ENCODE results near the gene BMPER. TPM values are rescaled to one million over a fixed set of nuclear protein-coding genes. Genes with fewer than 3 reads are reported as not detected.

BMPER gene
- total and polyA plus RNA-seq, 2 of the 8 experiments (the other 6 are each of a cell fraction or from before 2014, with no cell fraction given): 0.33 to 0.69 TPM

- TF ChIP-seq ATF3 (IDR thresholded peaks at IDR 0.05; ENCODE audit: insufficient read depth, low read depth, low read length) (no peak), BCL11A (IDR thresholded peaks at IDR 0.05; ENCODE audit: low read depth in 2 of 2, low read length in 2 of 2) (no peak), RBBP5 (IDR thresholded peaks at IDR 0.05; ENCODE audit: borderline replicate concordance, low read depth, low read length) (no peak), USF2 (IDR thresholded peaks at IDR 0.05; ENCODE audit: low read length) (no peak)
These were observed 40.9 kb downstream of the BMPER start (continued) for GRCh38 chr7:33946094-33946699.

Measured in H1 (cell line).